Measurements from ENCODE around the gene CORT. TPM values are rescaled to one million over a fixed set of nuclear protein-coding genes. Genes with fewer than 3 reads are reported as not detected.

CORT gene
- total and polyA plus RNA-seq, 2 of the 4 experiments (the other 2 are of a cell fraction), result 0.10 TPM; not detected in 1

- TF ChIP-seq FOS (IDR thresholded peaks at IDR 0.05; ENCODE audit: low read depth, low read length), result no peak
- no peak for TF ChIP-seq USF2 (IDR thresholded peaks at IDR 0.05; ENCODE audit: low read depth, low read length)
- no peak for TF ChIP-seq ELK1 (IDR thresholded peaks at IDR 0.05; ENCODE audit: borderline replicate concordance, low read depth, low read length)
- TF ChIP-seq RAD21 (IDR thresholded peaks at IDR 0.05; ENCODE audit: low read length), result no peak
- TF ChIP-seq MAZ (IDR thresholded peaks at IDR 0.05; ENCODE audit: borderline replicate concordance, low read depth, low read length), result no peak
- no peak for TF ChIP-seq RCOR1 (IDR thresholded peaks at IDR 0.05; ENCODE audit: insufficient replicate concordance, low read length)
- no peak for TF ChIP-seq POLR2A (IDR thresholded peaks at IDR 0.05; ENCODE audit: low read depth, low read length)
- no peak for TF ChIP-seq NFE2L2 (IDR thresholded peaks at IDR 0.05; ENCODE audit: low read depth, low read length)
- TF ChIP-seq BHLHE40 (IDR thresholded peaks at IDR 0.05; ENCODE audit: low read depth, low read length), result no peak
- no peak for TF ChIP-seq SMC3 (IDR thresholded peaks at IDR 0.05; ENCODE audit: low read depth, low read length)
- intact Hi-C loops (cut with micrococcal nuclease), result no loop called here
Measured at GRCh38 chr1:10471411-10472219, 21.8 kb downstream of the CORT start.

More at GRCh38 chr1:10471411-10472219, 21.8 kb downstream of the CORT start:
- no peak overlapping the region for H2BK5ac ChIP-seq (ENCODE audit: low read depth, low read length, poor library complexity, severe bottlenecking)
- peak overlapping the region; percentile 67 for H3K14ac ChIP-seq (replicated peaks; ENCODE audit: low read depth, low read length)
- H4K20me1 ChIP-seq (ENCODE audit: insufficient read depth, low read length), result no peaks in the 10 kb centered on the region
- POLR2A ChIA-PET (ENCODE audit: unreplicated experiment), result no interaction called here
- peak overlapping the region; percentile 78 for H3K4me3 ChIP-seq (ENCODE audit: insufficient read depth, low read depth, low read length)
- peak; percentile 33 for DNase-seq
- no peaks in the 10 kb centered on the region; the same call in 1 of the 2 replicates for H3K9me1 ChIP-seq (ENCODE audit: insufficient read depth, low read length)
- CTCF ChIA-PET, result no interaction called here
- peak overlapping the region; percentile 37 for H2AK9ac ChIP-seq (replicated peaks; ENCODE audit: low read depth, low read length, poor library complexity)
- in situ Hi-C loops (cut with MboI; ENCODE audit: low sequenced_read_pairs), result no loop called here
- peak overlapping the region; percentile 25 for H3K23ac ChIP-seq (ENCODE audit: low read depth, low read length)
- H3K4me1 ChIP-seq (ENCODE audit: control insufficient read depth, insufficient read depth, low read length), result no peaks in the 10 kb centered on the region; the same call in 1 of the 2 replicates
- no peaks in the 10 kb centered on the region for H3K27me3 ChIP-seq (ENCODE audit: control insufficient read depth, insufficient read depth, low read length)
- peak overlapping the region; percentile 95 for H2AFZ ChIP-seq (replicated peaks; ENCODE audit: low read length, poor library complexity)
- peak overlapping the region; percentile 41; the same call in 1 of the 2 replicates for H3K27ac ChIP-seq (ENCODE audit: insufficient read depth, low read length)
- H4K5ac ChIP-seq (ENCODE audit: low read depth, low read length), result peak overlapping the region; percentile 2; the same call in 1 of the 2 replicates
- peaks cover 13 to 30% of the 10 kb centered on the region in 2 experiments for H3K79me1 ChIP-seq (ENCODE audit: low read depth in 1 of 2, low read length in 2 of 2)
- no peak for ATAC-seq (ENCODE audit: low read depth)
- H3K56ac ChIP-seq (ENCODE audit: extremely low read depth, insufficient read depth, low read length), result no peak overlapping the region; the same call in 1 of the 2 replicates
- peaks cover 13% of the 10 kb centered on the region for H3K36me3 ChIP-seq (ENCODE audit: control insufficient read depth, insufficient read depth, low read length)
- 0% methylated on average over 4 of the region's 23 CpGs; no CpG with 5 or more reads in 1 of the 2 experiments for WGBS, 2 experiments (ENCODE audit: extremely low coverage in 2 of 2, insufficient read length in 1 of 2)
- no peak overlapping the region for H2BK120ac ChIP-seq (ENCODE audit: low read depth, low read length)
- peak overlapping the region; percentile 59 for H3K4ac ChIP-seq (ENCODE audit: low read depth, low read length)
- no TSS peak for BruUV-seq (replicated peaks)
- H2BK20ac ChIP-seq (ENCODE audit: low read depth, low read length), result no peak overlapping the region
- H3K4me2 ChIP-seq (ENCODE audit: low read depth, low read length), result peak overlapping the region; percentile 97
- dilution Hi-C loops (cut with HindIII; ENCODE audit: low sequenced_read_pairs, unreplicated experiment), result no loop called here
- peak overlapping the region; percentile 52; the same call in 1 of the 2 replicates for H2AK5ac ChIP-seq (ENCODE audit: low read depth, low read length)
- peak overlapping the region; percentile 79 for H3K9ac ChIP-seq (ENCODE audit: low read depth, low read length)
- H3K18ac ChIP-seq (ENCODE audit: low read depth, low read length), result no peak overlapping the region
- peak overlapping the region; percentile 25 to 71 for H4K8ac ChIP-seq (ENCODE audit: low read depth in 2 of 2, low read length in 2 of 2)
- H4K91ac ChIP-seq (ENCODE audit: insufficient read depth, low read depth, low read length), result 0 out of 2 replicates have a peak overlapping the region, but pooled peaks have one; percentile 5
- no peak overlapping the region for H2BK15ac ChIP-seq (ENCODE audit: low read depth, low read length)
- H3K9me3 ChIP-seq (ENCODE audit: control insufficient read depth, insufficient read depth, low read length), result no peaks in the 10 kb centered on the region
